ENCODE data around the gene SSNA1.

The SSNA1 gene

DNA sequence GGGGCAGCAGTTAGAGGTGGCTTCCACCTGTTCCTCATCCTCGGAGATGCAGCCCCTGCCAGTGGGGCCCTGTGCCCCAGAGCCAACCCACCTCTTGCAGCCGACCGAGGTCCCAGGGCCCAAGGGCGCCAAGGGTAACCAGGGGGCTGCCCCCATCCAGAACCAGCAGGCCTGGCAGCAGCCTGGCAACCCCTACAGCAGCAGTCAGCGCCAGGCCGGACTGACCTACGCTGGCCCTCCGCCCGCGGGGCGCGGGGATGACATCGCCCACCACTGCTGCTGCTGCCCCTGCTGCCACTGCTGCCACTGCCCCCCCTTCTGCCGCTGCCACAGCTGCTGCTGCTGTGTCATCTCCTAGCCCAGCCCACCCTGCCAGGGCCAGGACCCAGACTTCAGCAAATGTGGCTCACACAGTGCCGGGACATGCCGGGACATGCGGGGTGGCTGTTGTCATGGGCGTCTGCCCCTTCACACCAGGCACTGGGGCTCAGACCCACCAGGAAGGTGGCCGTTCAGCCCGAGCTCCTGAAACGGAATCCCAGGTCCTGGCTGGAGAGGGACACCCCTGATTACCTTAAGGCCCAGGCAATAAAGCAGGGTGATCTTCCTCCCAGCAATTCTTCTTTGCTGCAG, 37.3 kb downstream of the SSNA1 start:
- no peaks in the 10 kb centered on the region for H3K9me3 ChIP-seq
- no peak overlapping the region for H3K4me3 ChIP-seq
- H3K4me1 ChIP-seq: peaks cover 11% of the 10 kb centered on the region
- H3K36me3 ChIP-seq (replicated peaks): no peaks in the 10 kb centered on the region
- DNase-seq (ENCODE audit: low spot score in 2 of 2): no peak
- in situ Hi-C loops (cut with MboI; ENCODE audit: low sequenced_read_pairs): loop anchor here (5.0 to 25.0 kb wide), 2 partner anchors 104 to 439 kb away; partner anchors contain the start of genes CCDC183 and TMEM141
- H3K27me3 ChIP-seq (ENCODE audit: low read depth): no peaks in the 10 kb centered on the region

DNA sequence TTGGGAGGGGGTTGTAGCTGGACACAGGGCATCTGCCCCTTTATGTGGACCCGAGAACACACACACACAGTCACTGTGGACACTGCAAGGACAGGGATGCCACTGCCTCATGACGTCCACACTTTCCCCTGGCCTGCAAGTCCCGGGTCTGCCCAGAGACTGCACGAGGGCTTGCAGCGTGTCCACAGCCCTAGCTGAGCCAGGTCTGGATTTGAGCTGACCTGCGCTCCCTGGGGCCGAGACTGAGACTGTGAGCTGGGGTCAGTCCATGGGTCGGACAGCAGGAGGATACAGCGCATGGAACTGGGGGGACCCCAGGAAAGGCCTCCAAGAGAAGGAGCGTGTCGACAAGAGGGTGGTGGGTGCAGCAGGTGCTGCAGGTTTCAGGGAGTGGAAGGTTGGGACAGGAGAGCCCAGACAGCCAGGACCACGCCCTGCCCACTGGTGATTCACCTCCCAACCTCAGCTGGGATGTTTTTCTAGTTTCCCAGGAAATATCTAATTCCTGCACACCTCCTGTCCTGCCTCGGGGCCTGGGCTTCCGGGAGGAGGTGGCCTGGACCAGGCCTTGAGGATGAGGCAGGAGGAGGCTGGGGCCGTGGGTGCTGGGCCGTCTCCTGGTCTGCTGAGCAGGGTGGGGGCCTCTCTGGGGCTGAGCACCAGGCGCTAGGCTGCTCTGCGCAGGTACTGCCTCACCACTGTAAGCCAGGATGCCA, 38.0 kb downstream of the SSNA1 start:
- peaks cover 11% of the 10 kb centered on the region for H3K4me1 ChIP-seq
- in situ Hi-C loops (cut with MboI; ENCODE audit: low sequenced_read_pairs): loop anchor here (5.0 to 25.0 kb wide), 2 partner anchors 104 to 439 kb away; partner anchors contain the start of genes CCDC183 and TMEM141

DNA sequence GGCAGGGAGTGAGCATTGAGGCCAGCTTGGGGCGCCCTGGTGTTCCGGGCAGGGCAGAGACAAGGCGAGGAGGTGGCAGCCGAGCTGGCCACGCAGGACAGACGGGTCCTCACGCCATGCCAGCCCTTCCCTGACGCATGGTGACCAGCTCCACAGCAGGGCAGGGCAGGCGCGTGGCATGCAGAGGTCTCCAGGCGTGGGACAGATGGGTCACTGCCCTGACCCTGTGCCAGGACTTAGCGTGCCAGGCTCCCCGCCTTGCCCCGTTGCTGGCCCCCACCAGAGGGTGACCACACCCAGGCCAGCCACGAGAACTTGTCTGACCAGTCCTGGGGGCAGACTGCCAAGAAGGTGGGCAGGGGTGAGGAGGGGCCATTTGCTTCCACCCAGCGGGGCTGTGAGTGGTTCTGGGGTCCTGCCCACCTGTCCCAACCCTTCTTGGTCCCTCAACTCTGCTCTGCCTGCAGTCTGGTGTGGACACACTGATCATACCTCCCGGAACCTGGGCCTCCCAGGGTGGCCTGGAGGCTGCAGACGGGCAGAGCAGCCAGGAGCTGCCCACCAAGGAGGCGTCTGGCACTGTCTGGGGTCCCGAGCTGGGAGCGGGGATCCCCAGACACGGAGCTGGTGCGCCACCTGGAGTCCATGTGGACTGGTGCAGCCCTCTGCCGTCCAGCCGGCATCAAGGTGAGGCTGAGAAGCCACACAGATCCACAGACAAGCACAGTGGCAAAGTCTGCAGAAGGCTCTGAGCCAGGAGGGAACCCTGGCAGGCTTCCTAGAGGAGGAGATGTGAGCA, 38.8 kb downstream of the SSNA1 start, which contains the start of gene RNF224:
TSS of gene RNF224 (plus strand) at position 449 of the 799 bp plus-strand sequence. CDS start 834 bp downstream, outside the sequence.
- DNase-seq (ENCODE audit: low spot score in 2 of 2): peak; percentile 65 to 90
- Histone ChIP-seq H3K9me3 (no peaks in the 10 kb centered on the region), H3K4me3 (no peak within 1 kb of the TSS), H3K4me1 (peaks cover 11% of the 10 kb centered on the region), H3K36me3 (replicated peaks) (no peaks in the 10 kb centered on the region), H3K27me3 (ENCODE audit: low read depth) (no peaks in the 10 kb centered on the region)
- in situ Hi-C loops (cut with MboI; ENCODE audit: low sequenced_read_pairs): loop anchor here (5.0 to 25.0 kb wide), 2 partner anchors 105 to 440 kb away; partner anchors contain the start of genes CCDC183 and TMEM141

More for the DNA sequence above, 38.0 kb downstream of the SSNA1 start:
- no peaks in the 10 kb centered on the region for H3K9me3 ChIP-seq
- H3K4me3 ChIP-seq: no peak overlapping the region
- DNase-seq (ENCODE audit: low spot score in 2 of 2): no peak
- H3K27me3 ChIP-seq (ENCODE audit: low read depth): no peaks in the 10 kb centered on the region
- H3K36me3 ChIP-seq (replicated peaks): no peaks in the 10 kb centered on the region

DNA sequence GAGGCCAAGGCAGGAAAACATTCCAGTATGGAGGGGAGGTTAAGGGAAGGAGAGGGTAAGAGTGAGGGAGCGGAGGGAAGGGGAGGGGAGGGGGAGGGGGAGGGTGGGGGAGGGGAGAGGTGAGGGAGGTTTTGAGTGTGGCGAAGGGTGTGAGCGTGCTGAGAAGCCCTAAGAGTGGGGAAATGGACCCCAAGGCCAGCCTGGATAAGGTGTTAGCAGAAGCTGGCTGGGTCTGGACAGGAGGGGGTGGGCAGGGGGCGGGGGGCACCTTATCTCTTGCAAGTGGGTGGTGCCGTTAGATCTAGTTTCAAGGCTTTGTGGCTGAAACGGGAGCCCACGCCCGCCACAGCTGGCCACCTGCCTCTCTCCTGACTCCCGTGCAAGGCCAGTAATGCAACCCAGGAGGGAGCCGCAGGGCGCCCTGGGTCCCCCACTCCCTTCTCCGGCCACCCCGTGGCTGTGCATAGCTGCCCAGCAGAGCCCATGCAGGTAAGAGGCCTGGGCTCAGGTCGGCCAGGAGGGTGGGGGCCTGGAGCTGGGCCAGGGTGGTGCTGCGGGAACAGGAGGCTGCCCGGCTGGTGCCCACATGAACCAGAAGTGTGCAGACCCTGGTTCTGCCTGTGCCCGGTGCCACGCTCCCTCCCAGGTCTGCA, 39.5 kb downstream of the SSNA1 start:
- Histone ChIP-seq H3K4me3 (no peak overlapping the region), H3K9me3 (no peaks in the 10 kb centered on the region), H3K4me1 (peaks cover 6% of the 10 kb centered on the region), H3K27me3 (ENCODE audit: low read depth) (no peaks in the 10 kb centered on the region), H3K36me3 (replicated peaks) (no peaks in the 10 kb centered on the region)
- in situ Hi-C loops (cut with MboI; ENCODE audit: low sequenced_read_pairs): loop anchor here (5.0 to 25.0 kb wide), 2 partner anchors 106 to 441 kb away; partner anchors contain the start of genes CCDC183 and TMEM141
- DNase-seq (ENCODE audit: low spot score in 2 of 2): no peak

GRCh38 chr9:137228506-137228967, 40.1 kb downstream of the SSNA1 start:
- H3K4me3 ChIP-seq: no peak overlapping the region
- H3K9me3 ChIP-seq: no peaks in the 10 kb centered on the region
- no peak for DNase-seq (ENCODE audit: low spot score in 2 of 2)
- in situ Hi-C loops (cut with MboI; ENCODE audit: low sequenced_read_pairs): loop anchor here (5.0 to 25.0 kb wide), 2 partner anchors 106 to 441 kb away; partner anchors contain the start of genes CCDC183 and TMEM141
- H3K36me3 ChIP-seq (replicated peaks): no peaks in the 10 kb centered on the region
- H3K27me3 ChIP-seq (ENCODE audit: low read depth): no peaks in the 10 kb centered on the region
- peaks cover 5% of the 10 kb centered on the region; the same call in 1 of the 2 replicates for H3K4me1 ChIP-seq

- in situ Hi-C loops (cut with MboI; ENCODE audit: low sequenced_read_pairs): loop anchor here (5.0 to 25.0 kb wide), 2 partner anchors 107 to 442 kb away; partner anchors contain the start of genes CCDC183 and TMEM141
- H3K4me1 ChIP-seq: no peaks in the 10 kb centered on the region; the same call in 1 of the 2 replicates
- H3K36me3 ChIP-seq (replicated peaks): no peaks in the 10 kb centered on the region
- no peaks in the 10 kb centered on the region for H3K27me3 ChIP-seq (ENCODE audit: low read depth)
- H3K4me3 ChIP-seq: no peak overlapping the region
- H3K9me3 ChIP-seq: no peaks in the 10 kb centered on the region
- DNase-seq (ENCODE audit: low spot score in 2 of 2): no peak
Observed at GRCh38 chr9:137228968-137229896, 40.8 kb downstream of the SSNA1 start.

DNA sequence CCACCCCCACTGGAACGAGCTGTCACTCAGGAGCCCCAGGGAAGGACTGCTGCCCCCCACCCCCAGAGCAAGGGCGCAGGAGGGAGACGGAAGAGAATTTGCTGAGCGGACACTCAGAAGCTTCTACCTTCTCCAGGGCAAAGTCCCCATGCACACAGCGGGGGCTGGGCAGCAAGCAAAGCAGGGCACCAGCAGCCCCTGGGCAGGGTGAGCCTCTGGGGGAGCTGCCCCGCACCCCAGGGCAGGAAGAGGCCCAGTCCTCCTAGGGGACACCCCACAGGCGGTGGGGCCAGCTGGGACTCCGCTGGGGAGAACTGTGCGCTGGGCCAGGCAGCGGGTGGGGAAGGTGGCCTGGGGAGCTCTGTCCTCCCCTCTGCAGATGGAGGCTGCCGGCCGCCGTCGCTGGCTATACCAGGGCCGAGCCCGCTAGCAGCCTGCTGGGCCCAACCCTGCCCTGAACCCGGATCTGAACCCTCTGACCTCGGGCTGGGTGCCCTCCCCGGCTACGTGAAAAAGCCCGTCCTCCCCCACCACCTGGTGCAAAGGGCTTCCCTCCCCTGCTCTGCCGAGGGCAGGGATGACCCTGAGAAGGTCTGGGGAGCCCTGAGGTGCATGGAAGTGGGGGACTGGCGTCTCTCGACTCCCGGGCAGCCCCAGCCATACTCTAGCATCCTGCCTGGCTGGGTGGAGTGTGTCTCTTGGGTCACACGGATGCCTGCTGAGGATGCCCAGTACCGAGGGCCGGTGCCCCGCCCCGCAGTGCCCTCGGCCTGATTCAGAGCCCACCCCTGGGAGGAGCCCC, 41.6 kb downstream of the SSNA1 start:
- no peaks in the 10 kb centered on the region for H3K27me3 ChIP-seq (ENCODE audit: low read depth)
- H3K9me3 ChIP-seq: no peaks in the 10 kb centered on the region
- in situ Hi-C loops (cut with MboI; ENCODE audit: low sequenced_read_pairs): loop anchor here (5.0 to 25.0 kb wide), 2 partner anchors 108 to 443 kb away; partner anchors contain the start of genes CCDC183 and TMEM141
- no peak for DNase-seq (ENCODE audit: low spot score in 2 of 2)
- H3K36me3 ChIP-seq (replicated peaks): no peaks in the 10 kb centered on the region
- no peaks in the 10 kb centered on the region for H3K4me1 ChIP-seq
- H3K4me3 ChIP-seq: no peak overlapping the region

GRCh38 chr9:137230705-137231371, 42.4 kb downstream of the SSNA1 start, which contains the start of gene SLC34A3:
Gene SLC34A3 (plus strand): TSS chr9:137230901. CDS start chr9:137231703, 802 bp downstream.
- Histone ChIP-seq H3K36me3 (replicated peaks) (no peaks in the 10 kb centered on the region), H3K4me1 (no peaks in the 10 kb centered on the region), H3K4me3 (no peak within 1 kb of the TSS), H3K9me3 (no peaks in the 10 kb centered on the region), H3K27me3 (ENCODE audit: low read depth) (no peaks in the 10 kb centered on the region)
- in situ Hi-C loops (cut with MboI; ENCODE audit: low sequenced_read_pairs): loop anchor here (25.0 kb wide), 1 partner anchor 444 kb away; the partner anchor contains the start of genes CCDC183 and TMEM141
- DNase-seq (ENCODE audit: low spot score in 2 of 2): no peak

- H3K4me3 ChIP-seq: no peak overlapping the region
- no peak for DNase-seq (ENCODE audit: low spot score in 2 of 2)
- in situ Hi-C loops (cut with MboI; ENCODE audit: low sequenced_read_pairs): loop anchor here (25.0 kb wide), 1 partner anchor 444 kb away; the partner anchor contains the start of genes CCDC183 and TMEM141
- no peaks in the 10 kb centered on the region for H3K9me3 ChIP-seq
- no peaks in the 10 kb centered on the region for H3K27me3 ChIP-seq (ENCODE audit: low read depth)
- no peaks in the 10 kb centered on the region; the same call in 1 of the 2 replicates for H3K4me1 ChIP-seq
- H3K36me3 ChIP-seq (replicated peaks): no peaks in the 10 kb centered on the region
Observed at GRCh38 chr9:137231372-137232039, 43.0 kb downstream of the SSNA1 start.

GRCh38 chr9:137232101-137232500, 43.6 kb downstream of the SSNA1 start:
- H3K4me1 ChIP-seq: peaks cover 5% of the 10 kb centered on the region

More at GRCh38 chr9:137232101-137232500, 43.6 kb downstream of the SSNA1 start:
- no peak overlapping the region for H3K4me3 ChIP-seq
- no peaks in the 10 kb centered on the region for H3K36me3 ChIP-seq (replicated peaks)
- no peaks in the 10 kb centered on the region for H3K27me3 ChIP-seq (ENCODE audit: low read depth)
- H3K9me3 ChIP-seq: no peaks in the 10 kb centered on the region
- no peak for DNase-seq (ENCODE audit: low spot score in 2 of 2)
- in situ Hi-C loops (cut with MboI; ENCODE audit: low sequenced_read_pairs): loop anchor here (25.0 kb wide), 1 partner anchor 445 kb away; the partner anchor contains the start of genes CCDC183 and TMEM141
